Right atrium auricular region (tissue), 2 donors: Measurements from ENCODE around the gene TUBB4B. TPM values are rescaled to one million over a fixed set of nuclear protein-coding genes. Genes with fewer than 3 reads are reported as not detected.
"Not testable (repeated sequence)": the region's sequence is repeated elsewhere in the genome, so short reads cannot be mapped to it uniquely, and the experiment has no call there.

Experiments used
- DNase-seq: peaks from one replicate; pipeline ENCODE4 v3.0.0-alpha.2; 2019; ENCODE audit warnings: low spot score
- H3K27ac ChIP-seq, 2 donors: fragments of 200-600 bp; sonication (generic); 1 replicate in 1 of 2; 2 replicates in 1 of 2; pipeline ENCODE4 v1.5.1; 2016 to 2019
- H3K27me3 ChIP-seq, 2 donors: fragments of 200-600 bp; sonication (generic); one replicate each; pipeline versions ENCODE4 v1.5.1 to v1.6.0; 2017 to 2019
- H3K36me3 ChIP-seq: fragments of 200-600 bp; sonication (generic); one replicate; pipeline ENCODE4 v1.5.1; 2016
- H3K4me1 ChIP-seq, 2 donors: fragments of 200-600 bp; sonication (generic); one replicate each; pipeline versions ENCODE4 v1.5.1 to v1.6.0; 2017 to 2019
- H3K4me3 ChIP-seq, 2 donors: fragments of 200-600 bp; sonication (generic); 1 replicate in 1 of 2; 2 replicates in 1 of 2; pipeline ENCODE4 v1.5.1; 2017 to 2019; ENCODE audit warnings: mild to moderate bottlenecking in 1 of 2, moderate library complexity in 1 of 2
- H3K9me3 ChIP-seq, 2 donors: fragments of 200-600 bp; sonication (generic); one replicate each; pipeline ENCODE4 v1.5.1; 2019
- CTCF ChIP-seq, 2 donors: fragments of 200-600 bp; sonication (generic); IDR thresholded peaks; one replicate each; pipeline ENCODE4 v1.5.1; 2019; ENCODE audit warnings: antibody characterized with exemption in 2 of 2
- total RNA-seq, 2 donors: library from RNA; depleted of rRNA; stranded (reverse); fragments of >200 nt; gene quantifications; one replicate each; pipeline ENCODE4 v1.1.0, GENCODE V29; 2016

The TUBB4B gene
- total RNA-seq, 2 donors from 2014 or later, result 310 to 394 TPM

- H3K9me3 ChIP-seq, result no peaks in the 10 kb centered on the region
- peak overlapping the region; percentile 88 to 94 for H3K27ac ChIP-seq
- peak overlapping the region; percentile 84 for H3K4me3 ChIP-seq
- no peaks in the 10 kb centered on the region for H3K27me3 ChIP-seq
- TF ChIP-seq CTCF (IDR thresholded peaks at IDR 0.05), result no peak
- H3K36me3 ChIP-seq, result peaks cover 23% of the 10 kb centered on the region
- H3K4me1 ChIP-seq, result peaks cover 0 to 53% of the 10 kb centered on the region in 2 donors
- DNase-seq, result no peak
These were observed 1.4 kb downstream of the TUBB4B start for GRCh38 chr9:137242269-137243203.

- H3K27me3 ChIP-seq, H3K27ac ChIP-seq, DNase-seq, H3K4me3 ChIP-seq, H3K9me3 ChIP-seq: not testable (repeated sequence)
- Histone ChIP-seq H3K36me3 (peaks cover 23% of the 10 kb centered on the region), H3K4me1 (peaks cover 0 to 46% of the 10 kb centered on the region in 2 donors)
These were observed 2.2 kb downstream of the TUBB4B start for GRCh38 chr9:137243266-137243625.

GRCh38 chr9:137243626-137244485 is 2.8 kb downstream of the TUBB4B start:
- no peak overlapping the region for H3K4me3 ChIP-seq

GRCh38 chr9:137244486-137245449 is 3.7 kb downstream of the TUBB4B start:
- Histone ChIP-seq H3K4me1 (peaks cover 0 to 33% of the 10 kb centered on the region in 2 donors), H3K36me3 (peaks cover 23% of the 10 kb centered on the region), H3K27ac (no peak overlapping the region), H3K9me3 (no peaks in the 10 kb centered on the region), H3K4me3 (no peak overlapping the region), H3K27me3 (no peaks in the 10 kb centered on the region)
- no peak for TF ChIP-seq CTCF (IDR thresholded peaks at IDR 0.05)
- no peak for DNase-seq

More at GRCh38 chr9:137243626-137244485, 2.8 kb downstream of the TUBB4B start:
- H3K9me3 ChIP-seq, result no peaks in the 10 kb centered on the region
- no peak for DNase-seq
- peaks cover 23% of the 10 kb centered on the region for H3K36me3 ChIP-seq
- no peak for TF ChIP-seq CTCF (IDR thresholded peaks at IDR 0.05)
- H3K27ac ChIP-seq, result no peak overlapping the region
- H3K4me1 ChIP-seq, result peaks cover 0 to 40% of the 10 kb centered on the region in 2 donors
- no peaks in the 10 kb centered on the region for H3K27me3 ChIP-seq

- H3K4me1 ChIP-seq, result peaks cover 0 to 39% of the 10 kb centered on the region in 2 donors
- H3K36me3 ChIP-seq, result peaks cover 23% of the 10 kb centered on the region
- DNase-seq, result no peak
- H3K27ac ChIP-seq, result no peak overlapping the region
- TF ChIP-seq CTCF (IDR thresholded peaks at IDR 0.05), result no peak
- H3K27me3 ChIP-seq, result no peaks in the 10 kb centered on the region
- H3K9me3 ChIP-seq, result no peaks in the 10 kb centered on the region
- no peak overlapping the region for H3K4me3 ChIP-seq
These were observed 4.6 kb downstream of the TUBB4B start for GRCh38 chr9:137245450-137246421.
